DND-41 (cell line): ENCODE data around the gene TOLLIP.

ENCODE experiments used
- CTCF ChIP-seq: IDR thresholded peaks from 2 replicates; pipeline ENCODE4 v1.5.1; 2012; ENCODE audit warnings: borderline replicate concordance, low read length, moderate library complexity, mild to moderate bottlenecking; ENCODE audit not compliant: poor library complexity, severe bottlenecking; ENCODE audit errors: extremely low read depth
- EZH2 ChIP-seq: IDR thresholded peaks from 3 replicates; pipeline ENCODE4 v1.6.1; 2012; ENCODE audit warnings: borderline replicate concordance, low read depth, mild to moderate bottlenecking, moderate library complexity, low read length, inconsistent platforms; ENCODE audit not compliant: severe bottlenecking

DNA sequence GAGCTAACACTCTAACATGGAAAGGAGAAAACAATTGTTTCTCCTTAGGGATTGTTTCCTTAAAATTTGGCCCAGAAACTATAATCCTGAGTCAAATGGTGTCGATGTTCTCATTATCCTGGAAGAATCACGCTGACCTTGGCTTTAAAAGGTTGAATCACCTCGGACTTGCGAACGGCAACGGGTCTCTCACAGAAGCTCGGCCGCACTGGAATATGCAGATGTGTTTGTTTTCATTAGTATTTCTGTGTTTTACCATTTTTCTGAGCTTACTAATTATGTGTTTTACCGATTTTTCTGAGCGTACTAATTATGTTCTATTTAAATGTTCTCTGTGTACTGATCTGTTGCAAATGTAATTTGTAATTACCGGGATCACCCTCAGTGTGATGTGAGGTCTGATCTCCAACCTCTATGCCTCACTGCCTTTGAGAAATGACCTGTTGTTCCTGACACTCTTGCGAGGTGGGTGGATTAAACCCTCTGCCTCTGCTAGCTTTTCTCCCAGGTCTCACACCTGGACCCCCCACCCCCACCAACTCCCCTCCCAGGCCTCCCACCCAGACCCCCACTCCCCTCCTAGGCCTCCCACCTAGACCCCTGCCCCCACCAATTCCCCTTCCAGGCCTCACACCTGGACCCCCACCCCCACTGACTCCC, 42.0 kb upstream of the TOLLIP start:
- TF ChIP-seq EZH2 (no peak), CTCF (no peak)
